Measurements from ENCODE around the gene ENO2. TPM values are rescaled to one million over a fixed set of nuclear protein-coding genes. Genes with fewer than 3 reads are reported as not detected.
A peak's percentile ranks its signal among the peaks of the same experiment; 100 is the strongest.
"Not testable (repeated sequence)": the region's sequence is repeated elsewhere in the genome, so short reads cannot be mapped to it uniquely, and the experiment has no call there.

ENO2 gene
- total and polyA plus RNA-seq, 12 donors = 7.4 to 113 (median 35.1) TPM

GRCh38 chr12:6883252-6883651 lies 31.1 kb upstream of the ENO2 start:
- H3K9me3 ChIP-seq (replicated peaks in 1 of 3) = no peaks in the 10 kb centered on the region
- no peak overlapping the region for H3K4me3 ChIP-seq
- 94 to 98% (median 96%) methylated on average over 5 of the region's 5 CpGs for WGBS, 4 donors
- no peaks in the 10 kb centered on the region for H3K27me3 ChIP-seq
- H3K27ac ChIP-seq = no peak overlapping the region
- no peak for TF ChIP-seq POLR2A (IDR thresholded peaks at IDR 0.05)
- no peak for TF ChIP-seq CTCF (IDR thresholded peaks at IDR 0.05)
- no peaks in the 10 kb centered on the region for H3K4me1 ChIP-seq (replicated peaks in 1 of 2)
- DNase-seq = no peak
- H3K36me3 ChIP-seq (replicated peaks in 1 of 2) = peaks cover 0 to 5% of the 10 kb centered on the region in 2 donors
- intact Hi-C loops (cut with DNase I) = no loop called here

- Histone ChIP-seq H3K27me3 (no peaks in the 10 kb centered on the region), H3K4me3 (no peak overlapping the region), H3K4me1 (replicated peaks in 1 of 2) (no peaks in the 10 kb centered on the region), H3K36me3 (replicated peaks in 1 of 2) (peaks cover 0 to 5% of the 10 kb centered on the region in 2 donors), H3K9me3 (replicated peaks in 1 of 3) (no peaks in the 10 kb centered on the region), H3K27ac (no peak overlapping the region)
- 93 to 97% (median 96%) methylated on average over 8 to 11 of the region's 11 CpGs for WGBS, 4 donors
- DNase-seq = no peak
- intact Hi-C loops (cut with DNase I) = no loop called here
- no peak for TF ChIP-seq POLR2A (IDR thresholded peaks at IDR 0.05)
- TF ChIP-seq CTCF (IDR thresholded peaks at IDR 0.05) = no peak
Measured at GRCh38 chr12:6883683-6884082, 30.7 kb upstream of the ENO2 start.

GRCh38 chr12:6884539-6884938 lies 29.8 kb upstream of the ENO2 start:
- peaks cover 0 to 5% of the 10 kb centered on the region in 2 donors for H3K36me3 ChIP-seq (replicated peaks in 1 of 2)
- TF ChIP-seq CTCF (IDR thresholded peaks at IDR 0.05) (no peak), POLR2A (IDR thresholded peaks at IDR 0.05) (no peak)
- intact Hi-C loops (cut with DNase I) = no loop called here
- no peak for DNase-seq
- H3K4me3 ChIP-seq = no peak overlapping the region
- 78 to 84% (median 80%) methylated on average over 22 of the region's 22 CpGs for WGBS, 4 donors
- H3K9me3 ChIP-seq (replicated peaks in 1 of 3) = no peaks in the 10 kb centered on the region
- H3K4me1 ChIP-seq (replicated peaks in 1 of 2) = no peaks in the 10 kb centered on the region
- H3K27me3 ChIP-seq = no peaks in the 10 kb centered on the region
- no peak overlapping the region for H3K27ac ChIP-seq

GRCh38 chr12:6886206-6886999 lies 28.0 kb upstream of the ENO2 start:
- H3K4me1 ChIP-seq (replicated peaks in 1 of 2); H3K9me3 ChIP-seq (replicated peaks in 1 of 3); H3K27me3 ChIP-seq; H3K4me3 ChIP-seq; intact Hi-C loops (cut with DNase I); DNase-seq; H3K27ac ChIP-seq; H3K36me3 ChIP-seq (replicated peaks in 1 of 2): not testable (repeated sequence)
- 77 to 85% (median 80%) methylated on average over 10 to 12 of the region's 15 CpGs for WGBS, 4 donors

GRCh38 chr12:6887460-6887859 lies 26.9 kb upstream of the ENO2 start:
- H3K4me3 ChIP-seq = no peak overlapping the region
- peak in 1 of 7 donors; percentile 12 for DNase-seq
- TF ChIP-seq POLR2A (IDR thresholded peaks at IDR 0.05) (no peak), CTCF (IDR thresholded peaks at IDR 0.05) (no peak)
- H3K27me3 ChIP-seq = no peaks in the 10 kb centered on the region
- H3K4me1 ChIP-seq (replicated peaks in 1 of 2) = peaks cover 5 to 16% of the 10 kb centered on the region in 2 donors
- peaks cover 0 to 5% of the 10 kb centered on the region in 2 donors for H3K36me3 ChIP-seq (replicated peaks in 1 of 2)
- no peak overlapping the region for H3K27ac ChIP-seq
- 75 to 86% (median 81%) methylated on average over 8 of the region's 8 CpGs for WGBS, 4 donors
- H3K9me3 ChIP-seq (replicated peaks in 1 of 3) = no peaks in the 10 kb centered on the region
- intact Hi-C loops (cut with DNase I) = no loop called here
